Measurements from ENCODE around the gene HERC3. TPM values are rescaled to one million over a fixed set of nuclear protein-coding genes. Genes with fewer than 3 reads are reported as not detected.

The HERC3 gene
- total and polyA plus RNA-seq, 3 donors from 2014 or later = 8.1 to 15.7 (median 14.6) TPM

GRCh38 chr4:88713782-88714181, 121.5 kb downstream of the HERC3 start:
- Histone ChIP-seq H3K4me3 (no peak overlapping the region), H3K4me1 (no peaks in the 10 kb centered on the region), H3K9me3 (no peaks in the 10 kb centered on the region), H3K27me3 (no peaks in the 10 kb centered on the region), H3K27ac (no peak overlapping the region), H3K36me3 (ENCODE audit: low read depth, missing control alignments) (no peaks in the 10 kb centered on the region)
- intact Hi-C loops (cut with DNase I; ENCODE audit: low total_unique reads) = no loop called here
- WGBS, 2 donors = 90 to 94% methylated on average over 1 of the region's 1 CpG
- DNase-seq = no peak
- TF ChIP-seq, protein P1, sequence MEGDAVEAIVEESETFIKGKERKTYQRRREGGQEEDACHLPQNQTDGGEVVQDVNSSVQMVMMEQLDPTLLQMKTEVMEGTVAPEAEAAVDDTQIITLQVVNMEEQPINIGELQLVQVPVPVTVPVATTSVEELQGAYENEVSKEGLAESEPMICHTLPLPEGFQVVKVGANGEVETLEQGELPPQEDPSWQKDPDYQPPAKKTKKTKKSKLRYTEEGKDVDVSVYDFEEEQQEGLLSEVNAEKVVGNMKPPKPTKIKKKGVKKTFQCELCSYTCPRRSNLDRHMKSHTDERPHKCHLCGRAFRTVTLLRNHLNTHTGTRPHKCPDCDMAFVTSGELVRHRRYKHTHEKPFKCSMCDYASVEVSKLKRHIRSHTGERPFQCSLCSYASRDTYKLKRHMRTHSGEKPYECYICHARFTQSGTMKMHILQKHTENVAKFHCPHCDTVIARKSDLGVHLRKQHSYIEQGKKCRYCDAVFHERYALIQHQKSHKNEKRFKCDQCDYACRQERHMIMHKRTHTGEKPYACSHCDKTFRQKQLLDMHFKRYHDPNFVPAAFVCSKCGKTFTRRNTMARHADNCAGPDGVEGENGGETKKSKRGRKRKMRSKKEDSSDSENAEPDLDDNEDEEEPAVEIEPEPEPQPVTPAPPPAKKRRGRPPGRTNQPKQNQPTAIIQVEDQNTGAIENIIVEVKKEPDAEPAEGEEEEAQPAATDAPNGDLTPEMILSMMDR (IDR thresholded peaks at IDR 0.05) = no peak
- TF ChIP-seq POLR2A (IDR thresholded peaks at IDR 0.05) = no peak

DNA sequence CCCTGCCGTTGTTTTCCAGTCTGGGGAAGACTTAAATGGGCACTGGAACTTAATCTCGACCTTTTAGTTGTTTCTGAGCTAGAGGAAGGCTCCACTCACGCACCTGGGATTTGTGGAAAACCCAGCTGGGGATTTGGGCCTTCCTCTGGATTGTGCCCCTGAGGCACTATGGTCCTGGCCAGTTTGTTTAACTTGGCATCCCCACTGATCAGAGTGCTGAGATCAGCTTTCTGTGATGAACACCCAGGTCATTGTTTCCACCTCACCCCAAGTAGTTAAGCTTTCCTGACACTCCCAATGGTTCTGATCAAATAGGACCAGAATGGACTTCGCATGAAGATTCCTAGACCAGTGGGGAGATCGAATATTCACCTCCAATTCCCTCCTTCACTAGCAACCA, 125.8 kb downstream of the HERC3 start:
- intact Hi-C loops (cut with DNase I; ENCODE audit: low total_unique reads) = no loop called here
- H3K4me3 ChIP-seq = no peak overlapping the region
- no peaks in the 10 kb centered on the region for H3K27me3 ChIP-seq
- whole genome bisulfite sequencing, 2 donors = 96 to 97% methylated on average over 5 of the region's 5 CpGs
- H3K36me3 ChIP-seq (ENCODE audit: low read depth, missing control alignments) = no peaks in the 10 kb centered on the region
- no peak overlapping the region for H3K27ac ChIP-seq
- DNase-seq = no peak
- no peaks in the 10 kb centered on the region for H3K4me1 ChIP-seq
- TF ChIP-seq, protein P1 (IDR thresholded peaks at IDR 0.05) = no peak
- TF ChIP-seq POLR2A (IDR thresholded peaks at IDR 0.05) = no peak
- no peaks in the 10 kb centered on the region for H3K9me3 ChIP-seq

GRCh38 chr4:88719381-88719780, 127.1 kb downstream of the HERC3 start:
- Histone ChIP-seq H3K9me3 (no peaks in the 10 kb centered on the region), H3K27ac (no peak overlapping the region), H3K36me3 (ENCODE audit: low read depth, missing control alignments) (no peaks in the 10 kb centered on the region), H3K4me3 (no peak overlapping the region), H3K4me1 (no peaks in the 10 kb centered on the region), H3K27me3 (no peaks in the 10 kb centered on the region)
- DNase-seq = no peak
- WGBS, 2 donors = 78 to 97% methylated on average over 1 of the region's 1 CpG
- TF ChIP-seq, protein P1 (IDR thresholded peaks at IDR 0.05) = no peak
- TF ChIP-seq POLR2A (IDR thresholded peaks at IDR 0.05) = no peak
- intact Hi-C loops (cut with DNase I; ENCODE audit: low total_unique reads) = no loop called here

GRCh38 chr4:88720451-88721428, 128.5 kb downstream of the HERC3 start:
- no peak for DNase-seq
- no peaks in the 10 kb centered on the region for H3K27me3 ChIP-seq
- intact Hi-C loops (cut with DNase I; ENCODE audit: low total_unique reads) = no loop called here
- H3K27ac ChIP-seq = no peak overlapping the region
- TF ChIP-seq, protein P1 (IDR thresholded peaks at IDR 0.05) = no peak
- no peak for TF ChIP-seq POLR2A (IDR thresholded peaks at IDR 0.05)
- H3K4me1 ChIP-seq = no peaks in the 10 kb centered on the region
- 75 to 81% methylated on average over 10 of the region's 10 CpGs for WGBS, 2 donors
- no peaks in the 10 kb centered on the region for H3K36me3 ChIP-seq (ENCODE audit: low read depth, missing control alignments)
- H3K9me3 ChIP-seq = no peaks in the 10 kb centered on the region
- H3K4me3 ChIP-seq = no peak overlapping the region

Measured in testis (tissue), 3 donors.